GM18861 (cell line): ENCODE results near the gene CYP11A1.

Experiments
- ATAC-seq: cut with Tn5 transposase; IDR thresholded peaks from one replicate; pipeline ENCODE4 v1.9.1; 2021; ENCODE audit not compliant: unreplicated experiment

Gene CYP11A1

GRCh38 chr15:74389241-74390048, 22.0 kb upstream of the CYP11A1 start:
- no peak for ATAC-seq

DNA sequence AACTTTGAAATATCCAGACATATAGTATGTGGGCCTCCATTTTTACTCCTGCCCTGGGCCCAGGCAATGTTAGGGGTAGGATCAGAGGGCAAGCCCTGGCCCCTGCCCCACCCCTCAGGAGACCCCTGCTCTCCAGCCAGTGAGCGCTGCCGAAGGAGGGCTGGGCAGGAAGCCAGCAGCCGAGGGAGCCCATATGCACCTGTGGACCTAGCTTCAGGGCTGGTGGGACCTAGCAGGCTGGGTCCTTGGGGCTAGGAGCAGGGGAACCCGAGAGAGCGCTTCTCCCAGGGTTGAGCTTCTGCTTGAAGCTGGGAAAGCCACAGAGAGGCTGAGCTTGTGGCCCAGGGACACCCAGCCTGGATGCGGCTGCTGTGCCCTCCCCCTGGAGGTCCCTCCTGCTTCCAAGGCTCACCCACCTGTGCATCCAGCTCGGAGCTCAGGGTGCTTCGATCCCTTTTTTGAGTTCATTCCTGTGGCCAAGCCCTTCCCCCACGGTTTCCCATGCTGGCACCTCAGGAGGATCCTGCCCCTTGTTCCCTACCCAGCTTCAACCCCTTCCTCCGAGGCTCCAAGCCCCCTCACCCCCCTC, 21.0 kb upstream of the CYP11A1 start:
- ATAC-seq: no peak

GRCh38 chr15:74387621-74388362, 20.3 kb upstream of the CYP11A1 start:
- ATAC-seq: no peak

GRCh38 chr15:74387141-74387541, 19.7 kb upstream of the CYP11A1 start:
- no peak for ATAC-seq

DNA sequence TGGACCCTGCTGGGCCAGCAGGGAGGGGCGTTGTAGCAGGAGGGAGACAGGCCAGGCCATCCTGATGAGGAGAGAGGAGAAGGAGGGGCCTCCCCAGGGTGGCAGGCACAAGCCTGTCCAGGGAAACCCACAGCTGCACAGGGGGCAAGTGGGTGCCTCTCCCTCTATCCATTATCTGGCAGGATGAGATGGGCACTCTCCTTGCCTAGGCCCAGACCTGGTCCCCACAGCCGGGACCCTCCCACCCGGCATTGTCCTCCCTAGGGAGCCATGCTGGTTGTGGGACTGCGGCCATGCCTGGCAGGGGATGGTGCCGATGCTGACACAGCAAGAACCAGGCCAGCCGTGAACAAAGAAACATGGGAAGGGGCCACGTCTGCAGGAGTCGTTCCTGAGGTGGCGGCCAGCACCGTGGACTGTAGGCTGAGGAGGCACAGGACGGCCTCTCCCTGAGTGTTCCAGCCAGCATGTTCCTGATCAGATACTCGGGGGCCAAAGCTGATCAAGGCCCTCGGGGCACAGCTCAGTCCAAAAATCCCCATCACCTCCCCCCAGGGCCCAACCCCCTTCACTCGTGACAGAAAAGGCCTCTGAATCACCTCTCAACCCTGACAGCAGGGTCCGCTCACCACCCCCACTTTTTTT, 19.2 kb upstream of the CYP11A1 start:
- no peak for ATAC-seq

- no peak for ATAC-seq
Observed at GRCh38 chr15:74385733-74386132, 18.3 kb upstream of the CYP11A1 start.

DNA sequence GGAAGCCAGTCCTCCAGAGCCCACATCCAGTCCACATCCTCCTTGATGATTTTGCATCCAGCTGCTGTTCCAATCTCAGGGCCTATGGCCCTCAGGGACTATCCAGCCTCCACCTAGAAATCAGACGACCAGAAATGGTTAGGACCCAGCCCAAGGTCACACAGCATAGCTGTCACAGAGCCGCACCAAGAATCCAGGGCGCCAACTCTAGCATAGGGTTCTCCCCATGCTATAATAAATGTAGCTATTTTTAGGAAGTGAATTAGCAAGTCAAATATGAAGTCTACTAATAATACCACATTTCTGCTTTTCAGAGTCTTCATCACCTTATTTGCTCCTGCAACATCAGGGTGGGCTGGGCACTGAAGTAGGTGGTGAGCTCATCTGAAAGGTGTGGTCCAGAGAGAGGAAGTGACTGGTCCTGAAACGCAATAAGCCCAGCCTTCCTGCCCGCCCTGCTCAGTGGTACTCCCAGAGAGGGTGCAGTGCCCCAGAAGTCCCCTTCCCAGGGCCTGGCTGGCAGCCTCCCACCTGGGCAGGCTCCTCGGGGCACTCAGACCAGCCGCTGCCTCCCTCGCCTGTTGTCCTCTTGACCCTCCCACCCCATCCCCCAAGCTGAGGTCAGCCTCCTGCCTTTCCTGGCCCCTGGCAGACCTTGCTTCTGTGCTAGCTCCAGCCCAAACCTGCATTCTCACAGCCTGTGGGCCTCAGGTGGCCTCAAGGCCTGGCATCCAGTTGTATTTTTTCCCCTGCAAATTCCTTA, 17.6 kb upstream of the CYP11A1 start:
- peak; percentile 44 for ATAC-seq

DNA sequence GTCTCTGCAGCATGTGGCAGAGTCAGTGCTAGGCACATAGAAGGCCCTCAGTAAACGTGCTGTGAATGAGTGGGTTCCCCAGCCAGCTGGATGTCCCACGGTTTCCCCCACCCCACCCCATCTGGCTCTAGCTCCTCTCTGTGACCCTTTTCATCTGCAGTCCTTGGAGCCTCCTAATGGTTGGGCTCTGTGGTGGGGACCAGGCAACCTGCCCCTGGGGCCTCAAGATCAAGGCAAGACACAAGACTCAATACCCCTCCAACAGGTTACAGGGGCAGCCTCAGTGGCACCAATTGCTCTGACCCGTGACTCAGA, 17.1 kb upstream of the CYP11A1 start:
- no peak for ATAC-seq

GRCh38 chr15:74383695-74384565, 16.5 kb upstream of the CYP11A1 start:
- ATAC-seq: peak; percentile 35

GRCh38 chr15:74383286-74383685, 15.8 kb upstream of the CYP11A1 start:
- ATAC-seq: peak; percentile 9

DNA sequence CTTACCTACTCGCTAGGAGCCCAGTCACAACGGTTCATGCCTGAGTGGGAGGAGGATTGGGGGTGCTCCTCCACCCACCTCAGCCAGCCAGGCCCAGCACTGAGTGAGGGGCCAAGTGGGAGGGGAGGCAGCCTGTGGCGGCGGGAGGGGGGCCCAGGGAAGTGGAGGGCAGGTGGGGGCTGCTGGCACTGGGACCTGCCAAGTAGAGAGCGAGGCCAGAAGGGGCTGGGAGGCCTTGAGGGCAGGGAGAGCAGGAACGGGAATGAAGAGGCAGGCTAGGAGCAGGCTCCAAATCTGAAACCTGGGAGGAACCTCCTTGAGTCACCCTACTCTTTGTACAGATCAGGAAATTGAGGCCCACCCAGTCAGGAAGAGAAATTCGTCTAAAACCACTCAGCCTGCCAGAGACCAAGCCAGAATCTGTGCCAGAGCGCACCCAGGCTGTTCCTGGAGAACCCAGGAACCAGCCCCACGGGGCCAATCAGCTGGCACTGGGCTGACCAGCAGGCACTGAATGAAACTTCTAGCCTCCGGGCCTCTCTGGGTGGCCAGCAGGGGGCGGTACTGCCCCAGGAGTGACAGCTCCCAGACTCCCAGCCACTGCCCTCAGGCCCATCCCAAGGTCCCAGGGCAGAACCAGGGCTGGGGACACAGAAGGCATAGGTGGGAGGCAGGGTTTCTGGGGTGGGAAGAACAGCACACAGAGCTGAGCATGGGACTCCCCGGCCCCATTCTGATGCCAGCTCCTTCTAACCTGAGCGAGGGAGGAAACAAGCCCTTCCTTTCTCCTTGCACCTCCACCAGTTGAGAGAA, 14.8 kb upstream of the CYP11A1 start:
- no peak for ATAC-seq

DNA sequence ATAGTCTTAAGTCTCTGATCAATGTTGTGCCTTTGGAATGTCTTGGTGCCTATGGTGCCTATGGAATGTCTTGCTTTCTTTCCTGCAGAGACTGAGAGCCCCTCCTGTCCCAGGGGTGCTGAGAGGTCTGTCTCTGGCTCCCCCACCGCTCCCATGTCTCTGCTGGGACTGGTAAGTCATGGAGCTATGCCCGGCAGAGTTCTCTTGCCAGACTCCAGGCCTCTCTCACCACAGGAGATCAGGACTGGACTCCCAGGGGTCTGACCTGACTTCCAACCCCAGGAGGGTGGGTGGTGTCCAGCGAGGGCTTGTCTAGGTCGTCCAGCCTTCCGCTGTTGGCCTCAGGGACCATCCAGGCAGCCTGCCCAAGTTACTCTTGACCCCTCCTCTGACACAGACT, 14.0 kb upstream of the CYP11A1 start:
- ATAC-seq: no peak

GRCh38 chr15:74381190-74381453, 13.7 kb upstream of the CYP11A1 start:
- ATAC-seq: no peak

DNA sequence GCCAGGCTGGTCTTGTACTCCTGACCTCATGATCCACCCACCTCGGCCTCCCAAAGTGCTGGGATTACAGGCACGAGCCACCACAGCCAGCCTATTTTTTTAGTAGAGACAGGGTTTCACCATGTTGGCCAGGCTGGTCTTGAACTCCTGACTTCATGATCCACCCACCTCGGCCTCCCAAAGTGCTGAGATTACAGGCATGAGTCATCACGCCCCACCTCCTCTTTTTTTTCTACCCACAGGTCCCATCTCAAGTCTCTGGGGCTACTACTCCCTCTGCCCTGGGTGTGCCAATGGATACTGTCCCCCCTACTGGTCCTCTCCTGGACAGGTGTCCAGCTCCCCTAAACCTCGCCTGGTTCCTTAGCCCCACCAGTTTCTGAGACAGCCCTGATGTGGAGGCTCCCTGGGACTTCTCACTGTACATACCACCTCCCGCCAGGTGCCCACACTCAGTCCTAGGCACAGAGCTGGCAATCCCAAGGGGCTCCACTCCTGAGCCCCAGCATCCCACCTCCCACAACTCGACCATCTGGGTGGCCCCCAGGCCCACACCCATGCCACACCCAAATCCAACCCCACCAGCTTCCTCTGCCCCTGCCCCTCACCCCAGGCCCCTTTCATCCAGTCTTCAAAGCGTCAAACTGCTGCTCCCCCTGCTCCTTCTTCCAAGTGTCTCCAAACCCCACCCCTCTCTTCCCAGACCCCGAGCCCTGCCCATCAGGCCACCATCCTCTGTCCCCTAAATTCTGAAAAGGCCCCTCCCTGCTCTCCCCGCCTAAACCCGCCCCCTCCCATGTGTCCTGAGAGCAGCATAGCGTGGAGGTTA, 13.1 kb upstream of the CYP11A1 start:
- no peak for ATAC-seq

- ATAC-seq: no peak
Observed at GRCh38 chr15:74378848-74379247, 11.4 kb upstream of the CYP11A1 start.

GRCh38 chr15:74377831-74378766, 10.7 kb upstream of the CYP11A1 start:
- ATAC-seq: no peak

DNA sequence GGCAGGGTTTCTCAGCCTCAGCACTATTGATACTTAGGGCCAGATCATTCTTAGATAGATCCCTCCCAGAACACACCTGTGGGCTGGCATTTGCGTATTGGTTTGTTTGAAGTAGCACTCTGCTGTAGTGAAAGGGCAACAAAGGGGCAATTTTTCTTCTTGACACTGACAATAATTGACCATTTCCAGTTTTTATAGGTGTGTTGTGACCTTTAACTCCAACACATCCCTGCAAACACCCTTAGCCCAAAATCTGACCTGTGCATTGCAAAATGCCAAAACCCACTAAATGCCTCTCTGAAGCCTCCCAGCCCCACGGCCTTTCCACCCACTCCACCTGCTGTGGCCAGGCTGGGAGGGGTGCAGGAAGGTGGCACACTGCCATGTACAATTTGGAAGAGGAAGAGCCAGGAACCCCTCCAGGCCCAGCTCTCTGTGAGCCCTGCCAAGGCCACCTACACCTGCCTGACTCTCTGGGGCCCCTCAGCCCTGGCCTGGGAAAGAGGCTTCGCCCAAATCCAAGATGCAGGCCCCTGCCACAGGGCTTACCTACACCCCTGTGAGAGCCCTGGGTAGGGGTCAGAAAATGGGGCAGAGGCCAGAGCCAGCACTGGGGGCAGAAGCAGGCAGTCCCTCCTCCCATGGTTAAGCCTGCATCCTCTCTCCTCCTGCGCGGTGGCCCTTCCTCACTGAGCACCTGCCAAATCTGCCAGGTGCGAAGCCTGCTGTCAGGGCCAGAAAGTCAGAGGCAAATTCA, 9.6 kb upstream of the CYP11A1 start:
- ATAC-seq: no peak
